IgD-negative memory B cell (primary cell): ENCODE results near the gene ZNF423. TPM values are rescaled to one million over a fixed set of nuclear protein-coding genes. Genes with fewer than 3 reads are reported as not detected.

Experiments used
- H3K27ac Mint-ChIP-seq, 3 donors: one replicate each; pipeline ENCODE4 v1.8.0; 2020 to 2022; ENCODE audit warnings: mild to moderate bottlenecking in 3 of 3, mixed read lengths in 3 of 3, moderate library complexity in 1 of 3
- H3K27me3 Mint-ChIP-seq: one replicate; pipeline ENCODE4 v1.8.0; 2021; ENCODE audit warnings: mixed read lengths
- H3K36me3 Mint-ChIP-seq: one replicate; pipeline ENCODE4 v1.8.0; 2020; ENCODE audit warnings: mild to moderate bottlenecking, mixed read lengths
- H3K4me1 Mint-ChIP-seq, 3 donors: one replicate each; pipeline ENCODE4 v1.8.0; 2020 to 2022; ENCODE audit warnings: mixed read lengths in 3 of 3, mild to moderate bottlenecking in 1 of 3
- H3K4me3 Mint-ChIP-seq, 4 donors: one replicate each; pipeline ENCODE4 v1.8.0; 2020 to 2022; ENCODE audit warnings: mild to moderate bottlenecking in 4 of 4, mixed read lengths in 4 of 4, moderate library complexity in 3 of 4
- H3K9me3 Mint-ChIP-seq, 3 donors: one replicate each; pipeline ENCODE4 v1.8.0; 2020 to 2021; ENCODE audit warnings: mixed read lengths in 3 of 3, mild to moderate bottlenecking in 1 of 3
- polyA plus RNA-seq: library from polyadenylated mRNA; unstranded; fragments of 300-500 nt; fragmentation: Illumina TruSeq; gene quantifications from one replicate; pipeline ENCODE4 v1.2.3, GENCODE V29; 2021

ZNF423 gene
- polyA plus RNA-seq, 1 donor from 2014 or later, result not detected

DNA sequence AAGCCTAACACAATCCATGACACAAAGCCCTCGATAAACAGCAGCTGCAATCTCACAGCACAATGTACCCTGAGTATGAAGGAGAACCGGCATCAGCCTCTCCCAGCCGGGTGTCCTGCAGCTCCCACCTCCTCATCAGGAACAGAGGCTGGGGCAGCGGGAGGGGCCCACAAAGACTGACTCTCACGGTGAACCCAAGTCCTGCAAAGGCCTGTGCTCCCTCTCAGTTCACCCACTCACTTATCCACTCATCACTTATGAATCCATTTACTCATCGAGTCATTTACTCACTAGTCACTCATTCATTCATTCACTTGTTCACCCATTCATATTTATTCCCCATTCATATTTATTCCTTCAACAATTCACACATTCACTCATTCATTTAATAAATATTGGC, 11.6 kb downstream of the ZNF423 start:
- Mint-ChIP-seq H3K27me3 (peaks cover 28% of the 10 kb centered on the region), H3K36me3 (peaks cover 1% of the 10 kb centered on the region), H3K4me3 (no peak overlapping the region), H3K9me3 (no peaks in the 10 kb centered on the region), H3K27ac (no peak overlapping the region), H3K4me1 (no peaks in the 10 kb centered on the region)

DNA sequence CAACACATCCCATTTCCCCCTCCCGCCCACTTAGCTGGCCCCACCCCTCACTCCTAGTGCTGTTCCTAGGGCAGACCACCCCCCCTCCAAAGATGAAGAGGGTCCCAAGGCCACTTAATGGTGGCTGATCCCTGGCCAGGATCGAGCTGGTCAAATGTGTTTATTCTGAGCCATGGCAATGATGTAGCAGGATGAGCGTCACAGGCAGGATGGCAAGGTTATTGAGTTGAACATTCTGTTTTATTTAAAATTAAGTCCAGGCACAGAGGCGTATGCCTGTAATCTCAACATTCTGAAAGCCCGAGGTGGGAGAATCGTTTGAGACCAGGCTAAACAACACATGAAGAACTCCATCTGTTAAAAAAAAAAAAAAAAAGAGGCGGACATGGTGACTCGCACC, 12.2 kb downstream of the ZNF423 start:
- H3K27ac Mint-ChIP-seq, result no peak overlapping the region
- H3K36me3 Mint-ChIP-seq, result peaks cover 1% of the 10 kb centered on the region
- no peaks in the 10 kb centered on the region for H3K4me1 Mint-ChIP-seq
- no peak overlapping the region for H3K4me3 Mint-ChIP-seq
- H3K9me3 Mint-ChIP-seq, result no peaks in the 10 kb centered on the region
- H3K27me3 Mint-ChIP-seq, result peaks cover 27% of the 10 kb centered on the region

DNA sequence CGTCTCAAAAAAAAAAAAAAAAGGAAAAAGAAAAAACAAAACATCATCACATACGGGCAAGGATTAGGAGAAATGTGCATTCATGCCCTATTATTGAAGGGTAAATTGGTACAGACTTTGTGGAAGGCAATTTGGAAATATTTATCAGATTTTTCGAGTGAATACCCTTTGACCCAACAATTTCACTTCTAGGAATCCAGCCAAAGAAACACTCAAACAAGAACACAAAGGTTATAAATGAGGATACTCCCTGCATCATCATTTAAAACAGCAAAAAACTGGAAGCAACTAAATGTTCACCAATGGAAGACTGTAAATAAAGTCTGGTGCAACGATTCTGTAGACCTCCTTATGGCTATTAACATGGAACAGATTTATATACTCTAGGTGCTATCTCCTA, 12.9 kb downstream of the ZNF423 start:
- Mint-ChIP-seq H3K27ac (no peak overlapping the region), H3K9me3 (no peaks in the 10 kb centered on the region), H3K36me3 (peaks cover 1% of the 10 kb centered on the region), H3K27me3 (peaks cover 21% of the 10 kb centered on the region), H3K4me3 (no peak overlapping the region), H3K4me1 (no peaks in the 10 kb centered on the region)

DNA sequence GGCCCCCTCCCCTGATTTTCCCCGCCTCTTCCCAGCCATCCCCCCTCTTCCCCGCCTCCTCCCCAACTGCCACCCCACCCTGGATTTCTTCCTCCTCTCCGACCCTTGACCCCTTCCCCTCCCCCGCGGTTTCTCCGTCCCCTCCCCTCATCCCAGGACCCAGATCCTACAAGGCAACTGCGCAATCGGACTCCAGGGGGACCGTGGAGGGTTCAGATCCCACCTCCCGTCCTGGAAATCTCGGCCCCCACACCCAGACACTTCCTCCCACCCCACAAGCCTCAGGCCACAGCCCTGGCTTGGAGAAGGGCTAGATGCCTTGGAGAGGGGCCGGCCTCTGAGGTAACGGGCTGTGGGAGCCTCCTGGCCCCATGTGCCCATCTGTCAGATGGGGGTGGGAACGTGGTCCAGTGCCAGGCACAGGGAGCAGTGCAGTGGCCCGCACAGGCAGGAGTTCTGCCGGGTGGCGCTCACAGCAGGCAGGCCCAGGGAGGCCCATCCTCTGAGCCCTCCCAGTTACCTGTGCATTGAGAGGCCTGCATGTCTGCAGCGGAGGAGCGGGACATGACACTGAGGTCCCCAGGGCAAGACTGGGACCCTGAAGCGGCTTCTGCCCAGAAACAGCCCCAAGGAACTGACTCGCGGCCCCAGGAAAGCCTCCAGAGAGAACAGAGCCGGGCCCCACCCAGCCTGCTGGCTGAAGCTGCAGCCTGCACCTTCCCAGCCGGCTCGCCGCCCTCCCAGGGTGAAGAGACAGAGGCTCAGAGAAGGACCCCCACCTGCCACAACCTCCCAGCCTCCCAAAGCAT, 16.7 kb downstream of the ZNF423 start:
- Mint-ChIP-seq H3K9me3 (peaks cover 0 to 3% (median 0%) of the 10 kb centered on the region in 3 donors), H3K4me3 (no peak overlapping the region), H3K27me3 (peaks cover 25% of the 10 kb centered on the region), H3K27ac (no peak overlapping the region), H3K4me1 (no peaks in the 10 kb centered on the region), H3K36me3 (peaks cover 3% of the 10 kb centered on the region)

DNA sequence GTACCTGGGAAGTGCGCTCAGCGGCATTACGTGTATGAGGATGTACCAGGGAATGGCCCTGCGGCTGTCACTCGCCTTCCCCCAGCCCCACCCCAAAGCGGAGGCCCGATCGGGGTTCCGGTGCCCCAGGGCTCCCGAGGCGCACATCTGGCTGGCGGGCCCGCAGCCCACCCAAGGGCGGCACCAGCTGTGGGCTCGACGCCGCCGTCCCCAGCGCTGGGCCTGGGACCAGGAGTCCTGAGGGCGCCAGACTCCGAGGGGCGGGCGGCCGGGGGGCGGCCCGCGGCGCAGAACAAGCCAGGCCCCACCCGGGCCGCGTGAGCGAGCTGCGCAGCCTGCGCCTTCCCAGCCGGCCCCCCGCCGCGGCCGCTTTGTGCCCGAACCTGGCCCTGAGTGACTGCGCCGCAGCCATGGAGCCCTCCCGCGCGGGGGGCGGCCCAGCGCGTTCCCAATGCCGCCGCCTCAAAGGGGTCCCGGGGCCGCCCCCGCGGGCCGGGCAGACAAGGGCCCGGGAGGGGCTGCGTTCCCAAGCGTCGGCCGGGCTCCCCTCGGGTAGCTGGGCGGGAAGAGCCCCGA, 17.4 kb downstream of the ZNF423 start:
- peaks cover 27% of the 10 kb centered on the region for H3K27me3 Mint-ChIP-seq
- no peaks in the 10 kb centered on the region for H3K4me1 Mint-ChIP-seq
- H3K9me3 Mint-ChIP-seq, result peaks cover 0 to 3% (median 0%) of the 10 kb centered on the region in 3 donors
- peaks cover 3% of the 10 kb centered on the region for H3K36me3 Mint-ChIP-seq
- no peak overlapping the region for H3K27ac Mint-ChIP-seq
- no peak overlapping the region for H3K4me3 Mint-ChIP-seq

DNA sequence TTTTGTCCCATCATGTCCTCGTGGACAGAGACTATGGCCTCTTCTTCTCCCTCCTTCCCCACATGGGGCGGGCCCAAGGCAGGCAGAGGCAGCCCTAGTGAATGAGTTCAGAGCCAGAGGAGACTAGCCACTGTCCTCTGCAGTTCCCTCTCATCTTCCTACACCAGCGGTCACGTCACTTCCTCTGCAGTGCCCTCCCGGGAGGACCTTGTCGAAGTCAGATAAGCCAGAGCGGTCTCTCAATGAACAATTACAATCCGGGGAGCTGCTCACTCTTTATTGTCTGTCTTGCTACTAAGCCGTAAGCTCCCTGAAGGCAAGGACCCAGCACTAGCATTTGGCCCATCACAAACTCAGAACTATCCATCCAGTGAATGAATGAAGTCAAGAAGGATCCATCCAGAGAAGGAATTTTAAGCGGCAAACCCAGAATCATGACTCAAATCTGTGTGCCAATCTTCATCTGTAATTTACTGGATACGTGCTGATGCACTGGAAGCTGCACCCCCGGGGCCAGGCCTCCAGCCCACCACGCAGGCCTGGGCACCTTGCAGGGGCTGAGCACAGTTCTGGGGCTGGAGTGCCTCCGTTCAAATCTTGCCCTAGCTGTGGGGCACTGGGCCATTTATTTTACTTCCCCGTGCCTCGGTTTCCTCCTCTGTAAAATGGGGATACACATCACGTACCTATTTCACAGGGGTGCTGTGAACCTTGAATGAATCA, 18.1 kb downstream of the ZNF423 start:
- Mint-ChIP-seq H3K4me3 (no peak overlapping the region), H3K9me3 (peaks cover 0 to 3% (median 0%) of the 10 kb centered on the region in 3 donors), H3K27me3 (peaks cover 29% of the 10 kb centered on the region), H3K27ac (no peak overlapping the region), H3K36me3 (peaks cover 3% of the 10 kb centered on the region), H3K4me1 (no peaks in the 10 kb centered on the region)

DNA sequence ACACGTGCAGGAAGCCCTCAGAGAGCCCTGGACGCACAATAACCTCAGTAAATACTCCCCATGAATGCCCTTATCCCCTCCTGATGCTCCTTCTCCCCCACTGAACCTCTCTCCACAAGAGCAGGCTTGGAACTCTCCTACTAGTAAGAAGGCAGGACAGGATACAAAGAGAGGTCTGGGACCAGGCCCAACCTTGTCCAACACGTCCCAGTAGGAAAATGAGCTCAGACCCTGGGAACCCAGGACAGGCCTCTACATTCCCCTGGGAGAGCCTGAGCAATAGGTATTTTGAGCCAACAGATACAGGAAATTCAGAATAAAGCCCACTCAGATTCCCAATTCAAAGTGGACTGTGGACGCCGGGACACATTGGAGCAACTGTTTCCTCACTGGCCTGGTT, 19.2 kb downstream of the ZNF423 start:
- peaks cover 0 to 3% (median 0%) of the 10 kb centered on the region in 3 donors for H3K9me3 Mint-ChIP-seq
- no peak overlapping the region for H3K27ac Mint-ChIP-seq
- peaks cover 3% of the 10 kb centered on the region for H3K36me3 Mint-ChIP-seq
- no peaks in the 10 kb centered on the region for H3K4me1 Mint-ChIP-seq
- peaks cover 27% of the 10 kb centered on the region for H3K27me3 Mint-ChIP-seq
- H3K4me3 Mint-ChIP-seq, result no peak overlapping the region

DNA sequence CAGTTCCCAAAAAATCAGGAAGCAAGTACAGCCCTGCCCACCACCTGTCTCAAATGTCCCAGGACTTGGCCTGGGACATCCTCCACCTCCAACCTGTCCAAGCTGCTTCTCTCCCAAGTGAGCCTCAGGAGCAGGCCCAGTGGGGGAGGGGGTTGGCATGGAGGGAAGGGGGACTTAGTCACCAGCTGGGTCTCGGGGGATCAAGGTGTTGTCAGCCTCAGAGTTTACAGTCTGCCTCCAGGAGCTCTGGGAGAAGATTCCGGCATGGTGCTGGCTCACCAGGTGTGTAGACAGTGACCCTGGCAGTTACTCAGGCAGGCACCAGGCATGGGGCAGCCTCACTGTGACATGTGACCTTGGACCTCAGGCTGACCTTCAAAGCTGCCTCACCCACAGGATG, 19.7 kb downstream of the ZNF423 start:
- no peak overlapping the region for H3K27ac Mint-ChIP-seq
- H3K9me3 Mint-ChIP-seq, result peaks cover 0 to 3% (median 0%) of the 10 kb centered on the region in 3 donors
- H3K27me3 Mint-ChIP-seq, result peaks cover 27% of the 10 kb centered on the region
- peak overlapping the region in 1 of 4 donors; percentile 9 for H3K4me3 Mint-ChIP-seq
- H3K4me1 Mint-ChIP-seq, result no peaks in the 10 kb centered on the region
- H3K36me3 Mint-ChIP-seq, result peaks cover 3% of the 10 kb centered on the region

DNA sequence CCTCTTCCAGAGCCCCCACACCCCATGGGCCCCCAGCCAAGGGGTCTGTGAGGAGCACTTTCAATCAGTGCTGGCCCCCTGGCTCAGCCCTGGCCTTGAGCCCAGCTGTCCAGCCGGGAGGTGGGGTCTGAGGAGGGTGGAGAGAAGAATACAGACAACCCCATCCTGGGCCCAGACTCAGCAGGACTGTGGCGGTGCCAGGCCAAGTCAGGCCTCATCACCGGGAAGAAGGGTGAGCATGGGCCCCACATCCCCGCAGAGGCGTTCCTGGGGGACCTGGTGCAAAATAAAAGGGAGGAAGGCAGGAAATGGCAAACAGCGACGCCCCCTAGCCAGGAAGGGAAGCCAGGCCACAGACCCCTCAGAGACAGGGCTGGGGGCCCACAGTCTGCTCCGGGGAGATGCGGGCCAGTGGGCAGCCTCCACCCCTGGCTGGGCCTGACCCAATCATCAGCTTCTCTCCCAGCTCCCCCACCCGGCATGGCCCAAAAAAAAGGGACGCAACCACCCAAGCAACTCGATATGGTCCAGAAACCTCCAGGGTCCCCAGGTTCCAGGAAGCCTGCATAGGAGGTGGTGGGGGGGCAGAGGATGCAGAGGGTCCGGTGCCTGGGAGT, 20.6 kb downstream of the ZNF423 start:
- no peak overlapping the region for H3K27ac Mint-ChIP-seq
- H3K4me3 Mint-ChIP-seq, result no peak overlapping the region
- H3K36me3 Mint-ChIP-seq, result peaks cover 3% of the 10 kb centered on the region
- peaks cover 24% of the 10 kb centered on the region for H3K27me3 Mint-ChIP-seq
- H3K9me3 Mint-ChIP-seq, result peaks cover 0 to 7% (median 0%) of the 10 kb centered on the region in 3 donors
- H3K4me1 Mint-ChIP-seq, result no peaks in the 10 kb centered on the region

DNA sequence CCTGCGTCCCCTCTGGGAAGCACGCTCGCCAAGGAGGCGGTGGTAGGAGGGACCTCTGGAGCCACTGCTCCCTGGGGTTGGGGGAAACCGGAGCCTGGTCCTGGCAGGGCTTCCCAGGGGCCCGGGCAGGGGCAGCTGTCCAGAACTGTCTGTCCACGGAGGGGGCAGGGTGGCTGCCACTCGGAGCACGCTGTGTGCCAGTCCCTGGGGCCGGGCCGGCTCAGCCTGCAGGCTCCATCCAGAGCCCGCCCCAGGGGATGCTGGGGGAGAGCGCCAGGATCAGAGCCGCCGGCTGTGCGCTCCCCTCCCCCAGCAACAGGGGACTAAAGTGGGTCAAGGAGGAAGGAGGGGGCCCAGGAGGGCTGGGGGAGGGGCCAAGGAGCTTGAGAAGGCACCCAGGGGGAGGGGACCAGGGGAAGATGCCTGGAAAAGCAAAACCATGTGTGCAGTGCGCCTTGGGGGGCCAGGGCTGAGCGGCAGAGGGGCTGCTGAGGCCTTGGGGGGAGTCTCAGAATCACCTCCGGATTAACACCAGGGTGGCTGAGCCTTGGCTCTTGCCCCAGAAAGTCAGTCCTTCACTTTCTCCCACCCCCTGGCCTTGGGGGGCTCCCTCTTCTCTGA, 21.3 kb downstream of the ZNF423 start:
- Mint-ChIP-seq H3K27ac (no peak overlapping the region), H3K27me3 (peaks cover 24% of the 10 kb centered on the region), H3K4me1 (no peaks in the 10 kb centered on the region), H3K9me3 (peaks cover 0 to 7% (median 0%) of the 10 kb centered on the region in 3 donors), H3K4me3 (no peak overlapping the region), H3K36me3 (peaks cover 3% of the 10 kb centered on the region)

DNA sequence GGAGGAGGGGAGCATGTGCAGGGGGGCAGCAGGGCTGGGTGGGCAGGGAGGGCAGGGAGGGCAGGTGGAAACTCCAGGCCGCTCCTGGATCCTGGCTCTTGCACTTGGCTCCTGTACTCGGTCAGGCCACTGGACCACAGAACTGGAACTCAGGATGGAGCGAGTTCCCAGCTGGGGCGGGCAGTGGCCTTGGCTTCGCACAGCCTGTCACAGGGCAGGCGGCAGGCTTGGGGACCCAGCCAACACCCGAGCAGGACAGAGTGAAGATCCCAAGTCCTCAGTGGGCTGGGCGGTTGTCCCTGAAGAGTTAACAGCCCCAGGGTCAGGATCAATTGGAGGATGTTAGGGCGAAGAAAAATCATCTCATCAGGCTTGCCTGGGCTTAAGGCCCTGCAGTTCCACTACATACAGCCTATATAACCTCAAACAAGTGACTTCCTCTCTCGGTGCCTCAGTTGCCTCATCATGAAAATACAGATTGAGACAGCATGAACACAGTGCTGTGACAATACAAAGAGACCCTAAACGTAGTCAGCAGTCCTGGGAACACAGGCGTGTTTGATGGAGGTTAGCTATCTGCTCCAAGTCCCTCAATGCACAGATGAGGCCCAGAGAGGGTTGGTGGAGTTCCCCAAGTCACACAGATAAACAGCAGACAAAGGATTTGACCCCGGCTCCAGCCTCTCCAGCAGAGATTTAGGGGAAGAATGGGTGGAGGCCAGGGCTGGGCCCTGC, 21.9 kb downstream of the ZNF423 start:
- Mint-ChIP-seq H3K36me3 (peaks cover 3% of the 10 kb centered on the region), H3K27ac (no peak overlapping the region), H3K9me3 (peaks cover 0 to 7% (median 0%) of the 10 kb centered on the region in 3 donors), H3K4me1 (no peaks in the 10 kb centered on the region), H3K27me3 (peaks cover 26% of the 10 kb centered on the region), H3K4me3 (no peak overlapping the region)

DNA sequence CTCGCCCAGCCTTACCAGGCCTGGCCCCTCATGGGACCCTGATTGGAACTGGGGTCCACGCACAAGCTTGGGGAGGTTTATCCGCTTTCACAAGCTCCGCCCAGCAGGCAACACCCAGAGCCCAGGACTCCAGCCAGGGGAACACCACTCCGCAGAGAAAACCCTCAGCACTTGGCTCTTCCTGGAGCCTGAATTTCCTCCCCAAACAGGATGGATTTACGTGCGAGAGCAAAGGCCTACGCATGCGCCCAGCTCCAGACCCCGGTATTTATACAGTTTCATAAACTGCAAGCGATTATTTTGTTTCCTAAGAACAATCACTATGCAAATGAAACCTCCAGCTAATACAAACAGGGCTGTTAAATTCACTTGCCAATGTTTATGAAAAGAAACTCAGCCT, 22.8 kb downstream of the ZNF423 start:
- Mint-ChIP-seq H3K4me3 (no peak overlapping the region), H3K27ac (no peak overlapping the region), H3K27me3 (peaks cover 25% of the 10 kb centered on the region), H3K9me3 (peaks cover 0 to 7% (median 0%) of the 10 kb centered on the region in 3 donors), H3K36me3 (peaks cover 3% of the 10 kb centered on the region), H3K4me1 (no peaks in the 10 kb centered on the region)

DNA sequence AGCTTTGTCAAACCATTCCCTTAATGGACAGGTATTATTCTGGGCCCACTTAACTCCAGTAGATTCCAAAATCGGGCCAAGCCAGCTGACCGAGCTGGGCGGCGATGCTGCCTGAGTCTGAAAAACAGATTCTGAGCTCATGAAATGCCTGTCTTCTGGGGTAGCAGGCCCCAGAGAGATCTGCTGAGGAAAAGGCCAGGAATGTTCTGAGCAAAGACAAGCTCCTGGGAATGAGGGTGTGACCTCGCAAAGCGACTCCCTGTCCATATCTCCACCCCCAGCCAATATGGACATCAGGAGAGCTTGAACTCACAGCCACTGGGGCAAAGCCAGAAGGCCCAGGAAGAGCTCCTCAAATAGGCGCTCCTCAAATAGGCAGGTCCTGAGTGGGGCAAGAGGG, 23.7 kb downstream of the ZNF423 start:
- Mint-ChIP-seq H3K4me3 (no peak overlapping the region), H3K4me1 (no peaks in the 10 kb centered on the region), H3K27ac (no peak overlapping the region), H3K36me3 (no peaks in the 10 kb centered on the region), H3K9me3 (peaks cover 0 to 5% (median 0%) of the 10 kb centered on the region in 3 donors), H3K27me3 (peaks cover 23% of the 10 kb centered on the region)

DNA sequence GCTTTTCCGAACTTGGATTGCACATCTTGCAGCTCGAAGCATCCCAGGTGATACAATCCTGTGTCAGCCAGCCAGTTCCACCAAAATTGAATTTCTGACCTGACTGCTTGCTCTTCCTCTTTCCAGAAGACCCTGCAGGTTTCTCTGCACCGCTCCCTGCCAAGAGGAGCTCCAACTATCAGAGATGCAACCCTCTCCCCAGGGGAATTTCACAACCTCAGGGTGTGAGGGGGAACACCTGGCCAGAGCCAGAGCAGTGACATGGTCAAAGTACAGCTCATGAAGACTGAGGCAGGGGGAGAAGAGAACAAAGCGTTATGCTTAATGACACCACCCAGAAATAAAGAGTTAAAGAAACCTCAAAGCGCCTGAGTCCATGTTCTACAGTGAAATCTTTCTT, 25.0 kb downstream of the ZNF423 start:
- Mint-ChIP-seq H3K4me1 (no peaks in the 10 kb centered on the region), H3K27ac (no peak overlapping the region), H3K4me3 (no peak overlapping the region), H3K9me3 (peaks cover 0 to 5% (median 0%) of the 10 kb centered on the region in 3 donors), H3K36me3 (no peaks in the 10 kb centered on the region), H3K27me3 (peaks cover 16% of the 10 kb centered on the region)
